Pancreas (tissue), 10 donors: ENCODE data around the gene GPR137C. TPM values are rescaled to one million over a fixed set of nuclear protein-coding genes. Genes with fewer than 3 reads are reported as not detected.

Source experiments
- ATAC-seq, 4 donors: fragments of 200-7000 bp; cut with Tn5 transposase; one replicate each; pipeline versions ENCODE4 v1.8.0 to v1.9.1; 2020; ENCODE audit warnings: mild to moderate bottlenecking in 4 of 4, moderate library complexity in 4 of 4
- DNase-seq, 6 donors: peaks; one replicate each; pipeline ENCODE4 v3.0.0-alpha.2; 2020
- FAIRE-seq: peaks from 2 replicates; lab custom pipeline; 2012; peaks lifted over from hg19 to GRCh38; lab: Jason Lieb, UNC
- H3K27ac ChIP-seq, 4 donors: fragments of 200-600 bp; sonication (generic); 1 replicate in 3 of 4; 2 replicates in 1 of 4; pipeline versions ENCODE4 v1.5.0 to v1.8.0; 2020
- H3K27me3 ChIP-seq, 4 donors: fragments of 200-600 bp; one replicate each; pipeline ENCODE4 v1.8.0; 2021
- H3K36me3 ChIP-seq, 3 donors: fragments of 200-600 bp; sonication (generic) in 1 of 3; one replicate each; pipeline versions ENCODE4 v1.5.0 to v1.8.0; 2020 to 2021
- H3K4me1 ChIP-seq, 3 donors: fragments of 200-600 bp; one replicate each; pipeline ENCODE4 v1.8.0; 2021
- H3K4me3 ChIP-seq, 4 donors: fragments of 200-600 bp; sonication (generic) in 2 of 4; one replicate each; pipeline versions ENCODE4 v1.5.0 to v1.8.0; 2020 to 2021
- H3K9me3 ChIP-seq, 4 donors: fragments of 200-600 bp; one replicate each; pipeline ENCODE4 v1.8.0; 2021
- CTCF ChIP-seq, 4 donors: fragments of 200-600 bp; sonication (generic) in 3 of 4; IDR thresholded peaks; one replicate each; pipeline versions ENCODE4 v1.5.0 to v1.8.0; 2021; ENCODE audit warnings: antibody characterized with exemption in 4 of 4
- WGBS, 2 donors: extraction: QIAGEN DNeasy Blood & Tissue Kit; methylation state at CpG; one replicate each; pipeline ENCODE4 v1.1.7; 2013; 5-methylcytosine and 5-hydroxymethylcytosine counted together
- intact Hi-C, 3 donors: fragments of 100-400 bp; cut with DNase I; formaldehyde crosslinking; loops; one replicate each; pipeline versions ENCODE4 v1.11.1 to v1.14.2; 2022
- polyA plus RNA-seq, 2 donors: library from polyadenylated mRNA; stranded (reverse); fragments of 200-250 nt; gene quantifications; one replicate each; pipeline ENCODE4 v1.2.3, GENCODE V29; 2013
- total RNA-seq, 6 donors: library from RNA; stranded (reverse); fragmentation: NEBNext Ultra II Directional in 4 of 6; extraction: Animal tissue kit (Norgen Biotek cat#: 25700) in 4 of 6; gene quantifications; one replicate each; pipeline versions ENCODE4 v1.2.1 to v1.2.4, GENCODE V29; 2021 to 2023
- donor health status: healthy with polysubstance abuse.
- donor health status: DM: no; HTN: no; CAD: no; lungs with moderate emphysema.
- donor health status: DM: no; HTN: no; CAD: no.
- donor health status: control.
- donor health status: control.
- donor health status: Bipolar disorder and iron deficiency.
- donor health status: DM: yes; HTN: yes; CAD: no.
- donor health status: DM: no; HTN: no; CAD: no.
- donor health status: DM: no; HTN: no; CAD: no.
- donor health status: DM: yes; HTN: yes; CAD: no.

GPR137C gene
- total and polyA plus RNA-seq, 8 donors = 0.13 to 0.81 (median 0.35) TPM

GRCh38 chr14:52618602-52619001 is 66.0 kb downstream of the GPR137C start:
- Histone ChIP-seq H3K9me3 (no peaks in the 10 kb centered on the region), H3K36me3 (no peaks in the 10 kb centered on the region), H3K27ac (no peak overlapping the region), H3K4me1 (no peaks in the 10 kb centered on the region), H3K4me3 (no peak overlapping the region), H3K27me3 (no peaks in the 10 kb centered on the region)
- ATAC-seq = no peak
- intact Hi-C loops = no loop called here
- DNase-seq = no peak
- no peak for TF ChIP-seq CTCF (IDR thresholded peaks at IDR 0.05)
- no peak for FAIRE-seq
- 75 to 88% methylated on average over 3 of the region's 3 CpGs for WGBS, 2 donors

- 90 to 98% methylated on average over 1 of the region's 1 CpG for whole genome bisulfite sequencing, 2 donors
- intact Hi-C loops = no loop called here
These were observed 67.1 kb downstream of the GPR137C start for GRCh38 chr14:52619687-52620086.

GRCh38 chr14:52640137-52640536 is 87.5 kb downstream of the GPR137C start:
- no peak for ATAC-seq
- Histone ChIP-seq H3K27ac (no peak overlapping the region), H3K9me3 (no peaks in the 10 kb centered on the region), H3K36me3 (peaks cover 0 to 24% (median 0%) of the 10 kb centered on the region in 3 donors), H3K4me3 (no peak overlapping the region), H3K4me1 (no peaks in the 10 kb centered on the region), H3K27me3 (no peaks in the 10 kb centered on the region)
- intact Hi-C loops = no loop called here
- no peak for TF ChIP-seq CTCF (IDR thresholded peaks at IDR 0.05)
- no peak for FAIRE-seq
- WGBS, 2 donors = 95 to 98% methylated on average over 4 of the region's 4 CpGs
- no peak for DNase-seq

More at GRCh38 chr14:52619687-52620086, 67.1 kb downstream of the GPR137C start:
- Histone ChIP-seq H3K9me3 (no peaks in the 10 kb centered on the region), H3K27ac (no peak overlapping the region), H3K27me3 (no peaks in the 10 kb centered on the region), H3K4me1 (no peaks in the 10 kb centered on the region), H3K36me3 (no peaks in the 10 kb centered on the region), H3K4me3 (no peak overlapping the region)
- TF ChIP-seq CTCF (IDR thresholded peaks at IDR 0.05) = no peak
- DNase-seq (no peak), FAIRE-seq (no peak), ATAC-seq (no peak)

- no peak for FAIRE-seq
- H3K9me3 ChIP-seq = no peaks in the 10 kb centered on the region
- no peak for TF ChIP-seq CTCF (IDR thresholded peaks at IDR 0.05)
These were observed 89.1 kb downstream of the GPR137C start for GRCh38 chr14:52641745-52642144.

GRCh38 chr14:52649511-52649910 is 96.9 kb downstream of the GPR137C start:
- WGBS, 2 donors = 90 to 94% methylated on average over 1 of the region's 1 CpG
- intact Hi-C loops = no loop called here
- FAIRE-seq (no peak), DNase-seq (no peak), ATAC-seq (no peak)
- H3K4me3 ChIP-seq = no peak overlapping the region
- peaks cover 2 to 34% (median 4%) of the 10 kb centered on the region in 3 donors for H3K36me3 ChIP-seq
- H3K27me3 ChIP-seq = no peaks in the 10 kb centered on the region
- H3K4me1 ChIP-seq = no peaks in the 10 kb centered on the region
- TF ChIP-seq CTCF (IDR thresholded peaks at IDR 0.05) = no peak
- no peak overlapping the region for H3K27ac ChIP-seq
- no peaks in the 10 kb centered on the region for H3K9me3 ChIP-seq

More at GRCh38 chr14:52641745-52642144, 89.1 kb downstream of the GPR137C start:
- no peaks in the 10 kb centered on the region for H3K27me3 ChIP-seq
- peaks cover 0 to 27% (median 4%) of the 10 kb centered on the region in 3 donors for H3K36me3 ChIP-seq
- H3K27ac ChIP-seq = no peak overlapping the region
- intact Hi-C loops = no loop called here
- no peak overlapping the region for H3K4me3 ChIP-seq
- no peaks in the 10 kb centered on the region for H3K4me1 ChIP-seq
- ATAC-seq = no peak
- DNase-seq = no peak
- WGBS, 2 donors = 97 to 98% methylated on average over 1 of the region's 1 CpG
